MG63 (cell line): ENCODE measurements around the gene BOLA3. TPM values are rescaled to one million over a fixed set of nuclear protein-coding genes. Genes with fewer than 3 reads are reported as not detected.

Experiments
- DNase-seq: peaks from one replicate; pipeline ENCODE4 v3.0.0-alpha.2; 2020
- H3K27me3 ChIP-seq: fragments of 250-450 bp; sonication (Bioruptor Pico); 2 replicates; pipeline ENCODE4 v1.5.1; 2020; ENCODE audit warnings: mild to moderate bottlenecking, moderate library complexity
- H3K36me3 ChIP-seq: fragments of 250-450 bp; sonication (Bioruptor Pico); 2 replicates; pipeline ENCODE4 v1.5.1; 2020; ENCODE audit warnings: mild to moderate bottlenecking, moderate library complexity
- H3K4me3 ChIP-seq: fragments of 250-450 bp; sonication (Bioruptor Pico); 2 replicates; pipeline ENCODE4 v1.5.1; 2020; ENCODE audit warnings: mild to moderate bottlenecking, moderate library complexity
- H3K9me3 ChIP-seq: fragments of 250-450 bp; sonication (Bioruptor Pico); 2 replicates; pipeline ENCODE4 v1.5.1; 2020; ENCODE audit warnings: mild to moderate bottlenecking, moderate library complexity
- total RNA-seq: library from RNA; depleted of rRNA; stranded (reverse); fragments of >200 nt; shearing (Covaris generic); gene quantifications from 2 replicates; pipeline ENCODE4 v1.2.3, GENCODE V29; 2014; ENCODE audit warnings: low replicate concordance

BOLA3 gene
- total RNA-seq, 1 experiment from 2014 or later: 206 TPM

DNA sequence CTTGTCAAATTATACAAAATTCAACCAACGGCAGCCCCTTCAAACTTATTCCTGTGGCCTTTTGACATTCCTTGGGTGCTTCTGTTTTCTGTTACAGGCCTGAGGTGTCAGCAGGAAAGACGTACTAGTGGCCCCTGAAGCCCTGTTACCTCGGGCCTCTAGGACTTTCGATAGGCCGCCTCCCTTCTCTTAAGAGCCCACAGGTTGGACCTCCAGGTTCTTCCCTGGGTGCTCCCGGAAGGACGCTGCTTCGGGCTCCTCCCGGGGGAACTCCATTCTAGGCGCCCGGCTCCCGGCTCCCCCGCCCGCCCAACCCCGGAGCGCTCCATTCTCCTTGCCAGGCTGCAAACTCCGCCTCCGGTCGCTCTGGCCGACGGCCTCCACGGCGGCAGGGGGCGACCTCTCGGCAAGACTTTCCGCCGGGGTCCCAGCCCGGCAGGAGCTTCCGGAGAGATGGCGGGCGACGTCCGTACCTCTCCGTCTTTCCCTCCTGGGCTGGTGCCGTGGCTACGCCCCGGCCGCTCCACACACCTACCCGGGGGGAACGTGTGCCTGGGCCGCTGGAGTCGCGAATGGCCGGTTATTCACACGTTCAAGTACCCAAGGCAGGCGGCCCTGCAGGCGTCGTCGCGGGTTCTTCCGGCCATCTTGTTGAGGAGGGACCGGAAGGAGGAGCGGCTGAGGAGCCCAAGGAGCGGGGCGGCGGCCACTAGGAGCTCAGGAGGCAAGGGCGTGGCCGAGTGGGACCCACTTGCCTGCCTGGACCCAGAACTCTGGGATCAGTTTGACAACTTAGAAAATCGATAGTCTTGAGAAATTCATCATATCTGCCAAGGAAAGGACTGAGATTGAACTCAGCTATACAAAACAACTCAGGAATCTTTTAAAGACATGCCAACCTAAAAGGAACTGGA lies 27.5 kb downstream of the BOLA3 start:
- DNase-seq: peak; percentile 90
- Histone ChIP-seq H3K4me3 (peak overlapping the region; percentile 98), H3K36me3 (no peaks in the 10 kb centered on the region), H3K9me3 (peaks cover 7% of the 10 kb centered on the region), H3K27me3 (no peaks in the 10 kb centered on the region)

DNA sequence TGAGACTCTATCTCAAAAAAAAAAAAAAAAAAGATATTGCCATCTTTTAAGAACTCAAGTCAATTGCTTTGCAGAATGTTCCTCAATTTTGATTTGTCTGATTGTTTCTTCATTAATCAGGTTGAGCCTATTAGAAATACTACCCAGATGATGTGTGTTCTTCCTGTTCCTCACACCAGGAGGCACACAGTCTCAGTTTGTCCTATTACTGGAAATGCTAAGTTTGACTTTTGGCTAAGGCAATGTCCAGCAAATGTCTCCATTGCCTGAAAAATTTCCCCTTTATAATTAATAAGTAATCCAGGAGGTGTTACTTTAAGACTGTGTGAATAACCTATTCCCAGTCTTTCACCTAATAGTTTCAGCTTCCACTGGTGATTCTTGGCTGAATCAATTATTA lies 28.4 kb downstream of the BOLA3 start:
- no peaks in the 10 kb centered on the region for H3K36me3 ChIP-seq
- H3K9me3 ChIP-seq: peaks cover 7% of the 10 kb centered on the region
- no peaks in the 10 kb centered on the region for H3K27me3 ChIP-seq
- H3K4me3 ChIP-seq: peak overlapping the region; percentile 98
- DNase-seq: no peak

DNA sequence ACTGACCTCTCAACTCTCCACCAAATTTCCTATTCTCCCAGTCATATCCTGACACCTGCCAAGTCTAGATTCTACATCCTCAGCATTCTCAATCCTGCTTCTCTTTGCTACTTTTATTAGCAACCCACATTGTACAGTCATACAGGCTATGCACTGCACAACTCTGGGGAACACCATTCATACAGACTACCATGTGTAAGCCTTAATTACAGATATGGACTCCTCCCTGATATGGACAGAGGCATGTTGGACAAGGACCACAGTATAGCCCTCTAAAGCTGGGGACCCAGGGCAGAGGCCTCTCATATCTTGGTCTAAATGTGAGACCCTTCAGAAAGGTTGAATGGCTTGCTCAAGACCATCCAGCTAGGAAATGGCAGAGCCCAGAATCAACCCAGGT lies 36.3 kb downstream of the BOLA3 start:
- no peak overlapping the region for H3K4me3 ChIP-seq
- H3K36me3 ChIP-seq: no peaks in the 10 kb centered on the region; the same call in none of the 2 replicates
- DNase-seq: no peak
- no peaks in the 10 kb centered on the region for H3K9me3 ChIP-seq
- no peaks in the 10 kb centered on the region for H3K27me3 ChIP-seq

DNA sequence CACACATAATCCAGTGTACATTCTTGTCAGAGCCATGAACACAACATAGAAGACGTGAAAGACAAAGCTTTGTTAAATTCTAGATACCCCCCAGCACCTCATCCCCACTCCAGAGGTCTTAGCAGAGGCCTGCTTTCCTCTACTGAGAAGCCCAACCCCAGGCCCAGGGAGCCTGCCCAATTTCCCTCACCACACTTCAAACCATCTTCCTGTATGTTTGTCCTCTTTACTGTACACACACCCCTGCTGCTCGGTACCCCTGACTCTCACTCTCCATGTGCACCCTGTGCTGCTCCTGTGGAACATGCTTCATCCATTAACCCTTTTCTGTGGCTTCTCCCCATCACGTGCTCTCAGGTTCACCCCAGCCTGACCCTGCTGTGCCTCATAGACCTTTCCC lies 37.2 kb downstream of the BOLA3 start:
- H3K4me3 ChIP-seq: no peak overlapping the region

DNA sequence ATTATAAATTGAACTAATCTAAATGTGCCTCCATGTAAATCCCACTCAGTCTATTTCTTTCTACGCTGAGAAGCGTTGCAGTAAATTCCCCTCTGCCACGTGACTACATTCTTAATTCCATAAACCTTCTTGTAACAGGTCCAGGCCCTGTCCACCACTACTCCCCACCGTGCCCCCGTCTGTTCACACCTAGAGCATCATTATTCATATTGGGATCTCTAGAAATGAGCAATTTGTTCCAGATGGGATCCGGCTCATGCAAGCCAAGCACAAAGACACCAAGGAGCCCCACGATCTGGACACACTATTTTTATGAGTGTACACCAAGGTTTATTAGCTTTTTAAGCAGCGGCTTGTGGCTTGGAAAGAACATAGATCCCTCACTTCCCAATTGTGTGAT lies 38.2 kb downstream of the BOLA3 start:
- no peaks in the 10 kb centered on the region; the same call in none of the 2 replicates for H3K36me3 ChIP-seq
- DNase-seq: no peak
- no peaks in the 10 kb centered on the region for H3K9me3 ChIP-seq
- no peaks in the 10 kb centered on the region for H3K27me3 ChIP-seq
- H3K4me3 ChIP-seq: no peak overlapping the region

More for the DNA sequence above, 37.2 kb downstream of the BOLA3 start:
- Histone ChIP-seq H3K9me3 (no peaks in the 10 kb centered on the region), H3K27me3 (no peaks in the 10 kb centered on the region), H3K36me3 (no peaks in the 10 kb centered on the region; the same call in none of the 2 replicates)
- DNase-seq: no peak

DNA sequence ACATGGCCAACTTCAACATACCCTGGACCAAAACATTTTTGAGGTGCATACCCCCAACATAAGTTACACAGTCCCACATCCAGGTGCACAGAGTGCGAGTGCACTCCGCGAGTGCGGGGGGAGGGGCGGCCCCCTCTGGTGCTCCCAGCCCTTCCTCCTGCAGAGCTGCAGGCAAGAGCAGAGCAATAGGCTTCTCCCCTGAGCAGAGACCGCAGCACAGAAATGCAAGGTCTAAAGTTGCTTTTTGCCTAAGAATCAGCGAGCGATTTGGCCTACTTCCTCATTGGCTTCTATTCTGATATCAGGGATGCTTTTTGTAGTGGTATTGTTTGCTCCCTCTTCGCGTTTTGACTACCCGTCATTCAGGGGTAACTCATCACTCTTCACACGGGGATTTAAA lies 40.6 kb downstream of the BOLA3 start:
- DNase-seq: no peak
- no peaks in the 10 kb centered on the region for H3K27me3 ChIP-seq
- H3K36me3 ChIP-seq: no peaks in the 10 kb centered on the region; the same call in none of the 2 replicates
- no peaks in the 10 kb centered on the region for H3K9me3 ChIP-seq
- no peak overlapping the region for H3K4me3 ChIP-seq

DNA sequence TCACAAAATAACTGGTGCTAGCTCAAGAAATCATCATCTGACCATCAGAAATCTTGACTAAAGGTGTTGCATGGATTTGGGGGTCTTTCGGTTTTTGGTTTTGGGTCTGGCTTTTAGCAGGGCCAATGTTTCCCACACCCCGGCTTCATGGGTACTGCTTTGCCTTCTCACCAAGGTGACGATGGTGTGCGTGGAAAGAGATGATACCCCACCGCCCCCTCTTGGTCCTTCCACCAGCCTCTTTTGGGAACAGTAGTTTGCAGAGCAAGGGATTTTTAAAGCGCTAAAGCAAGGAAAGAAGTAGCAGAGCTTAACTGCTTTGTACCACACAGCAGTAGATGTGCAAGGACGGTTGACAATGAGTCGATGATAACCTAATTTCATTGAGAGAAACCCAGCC lies 42.3 kb downstream of the BOLA3 start:
- Histone ChIP-seq H3K9me3 (no peaks in the 10 kb centered on the region), H3K27me3 (no peaks in the 10 kb centered on the region), H3K4me3 (no peak overlapping the region), H3K36me3 (peaks cover 4% of the 10 kb centered on the region)
- no peak for DNase-seq

DNA sequence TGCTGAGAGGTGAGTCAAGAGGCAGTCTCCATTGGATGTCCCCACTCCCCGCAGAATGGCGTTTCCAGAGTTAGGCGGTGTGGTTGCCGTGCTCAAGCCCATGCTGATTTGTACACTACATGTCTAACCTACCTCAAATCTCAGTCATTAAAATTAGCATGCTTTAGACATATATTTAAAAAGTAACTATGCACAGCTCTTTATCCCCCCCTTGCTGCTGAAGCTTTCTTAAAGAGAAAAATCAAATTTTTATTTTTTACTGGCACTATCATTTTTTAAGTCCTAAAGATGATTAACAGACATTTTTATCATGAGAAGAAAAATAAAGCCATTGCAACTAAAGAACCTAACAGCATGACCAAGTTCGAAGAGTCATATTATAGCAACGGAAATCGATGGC lies 42.9 kb downstream of the BOLA3 start:
- Histone ChIP-seq H3K36me3 (peaks cover 7% of the 10 kb centered on the region), H3K9me3 (no peaks in the 10 kb centered on the region), H3K4me3 (no peak overlapping the region), H3K27me3 (no peaks in the 10 kb centered on the region)
- DNase-seq: no peak

DNA sequence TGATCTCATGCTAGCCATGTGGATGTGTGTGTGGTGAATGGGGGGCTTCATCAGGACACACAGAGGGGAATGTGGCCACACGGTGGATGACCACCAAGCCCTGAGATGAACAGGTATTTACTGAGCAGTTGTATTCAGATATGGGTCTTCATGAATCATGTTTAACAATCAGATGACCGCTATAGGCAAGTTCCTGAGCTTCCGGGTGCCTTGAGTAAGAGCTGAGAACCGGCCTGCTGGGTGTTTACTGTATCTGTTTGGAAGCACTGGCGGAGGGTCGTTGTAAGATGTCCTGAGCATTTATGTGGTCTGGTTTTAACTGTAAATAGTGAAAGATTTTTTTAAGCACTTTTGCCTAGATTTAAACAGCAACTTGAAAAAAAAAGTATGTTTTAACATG lies 43.9 kb downstream of the BOLA3 start:
- Histone ChIP-seq H3K4me3 (no peak overlapping the region), H3K9me3 (no peaks in the 10 kb centered on the region), H3K36me3 (peaks cover 7% of the 10 kb centered on the region), H3K27me3 (no peaks in the 10 kb centered on the region)
- DNase-seq: no peak

DNA sequence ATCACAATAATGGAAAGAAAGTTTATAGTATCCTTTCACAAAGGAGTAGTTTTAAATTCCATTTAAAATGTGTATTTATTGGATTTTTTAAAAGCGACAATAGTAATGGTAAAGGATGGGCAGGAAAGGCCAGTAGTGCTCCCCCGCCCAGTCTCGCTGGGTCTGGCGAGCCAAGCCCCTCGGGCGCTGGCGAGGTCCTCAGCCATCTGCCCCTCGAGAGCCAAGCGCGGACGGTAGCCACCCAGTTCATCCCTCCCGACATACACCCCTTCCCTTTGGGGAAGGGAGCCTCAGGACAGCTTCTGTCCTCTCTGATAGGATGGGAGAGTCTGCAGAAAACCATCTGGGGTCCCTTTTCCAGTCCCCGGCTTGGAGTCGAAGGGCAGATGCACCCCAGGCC lies 45.2 kb downstream of the BOLA3 start:
- Histone ChIP-seq H3K27me3 (no peaks in the 10 kb centered on the region), H3K36me3 (peaks cover 7% of the 10 kb centered on the region), H3K9me3 (no peaks in the 10 kb centered on the region), H3K4me3 (no peak overlapping the region)
- DNase-seq: no peak

DNA sequence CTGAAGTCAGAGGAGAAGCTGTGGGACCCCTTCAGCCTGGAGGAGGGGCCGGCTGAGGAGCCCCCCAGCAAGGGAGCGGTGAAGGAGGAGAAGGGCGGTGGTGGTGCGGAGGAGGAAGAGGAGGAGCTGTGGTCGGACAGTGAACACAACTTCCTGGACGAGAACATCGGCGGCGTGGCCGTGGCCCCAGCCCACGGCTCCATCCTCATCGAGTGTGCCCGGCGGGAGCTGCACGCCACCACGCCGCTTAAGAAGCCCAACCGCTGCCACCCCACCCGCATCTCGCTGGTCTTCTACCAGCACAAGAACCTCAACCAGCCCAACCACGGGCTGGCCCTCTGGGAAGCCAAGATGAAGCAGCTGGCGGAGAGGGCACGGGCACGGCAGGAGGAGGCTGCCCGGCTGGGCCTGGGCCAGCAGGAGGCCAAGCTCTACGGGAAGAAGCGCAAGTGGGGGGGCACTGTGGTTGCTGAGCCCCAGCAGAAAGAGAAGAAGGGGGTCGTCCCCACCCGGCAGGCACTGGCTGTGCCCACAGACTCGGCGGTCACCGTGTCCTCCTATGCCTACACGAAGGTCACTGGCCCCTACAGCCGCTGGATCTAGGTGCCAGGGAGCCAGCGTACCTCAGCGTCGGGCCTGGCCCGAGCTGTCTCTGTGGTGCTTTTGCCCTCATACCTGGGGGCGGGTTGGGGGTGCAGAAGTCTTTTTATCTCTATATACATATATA lies 46.0 kb downstream of the BOLA3 start:
- Histone ChIP-seq H3K9me3 (no peaks in the 10 kb centered on the region), H3K36me3 (peaks cover 7% of the 10 kb centered on the region), H3K4me3 (no peak overlapping the region), H3K27me3 (no peaks in the 10 kb centered on the region)
- no peak for DNase-seq

DNA sequence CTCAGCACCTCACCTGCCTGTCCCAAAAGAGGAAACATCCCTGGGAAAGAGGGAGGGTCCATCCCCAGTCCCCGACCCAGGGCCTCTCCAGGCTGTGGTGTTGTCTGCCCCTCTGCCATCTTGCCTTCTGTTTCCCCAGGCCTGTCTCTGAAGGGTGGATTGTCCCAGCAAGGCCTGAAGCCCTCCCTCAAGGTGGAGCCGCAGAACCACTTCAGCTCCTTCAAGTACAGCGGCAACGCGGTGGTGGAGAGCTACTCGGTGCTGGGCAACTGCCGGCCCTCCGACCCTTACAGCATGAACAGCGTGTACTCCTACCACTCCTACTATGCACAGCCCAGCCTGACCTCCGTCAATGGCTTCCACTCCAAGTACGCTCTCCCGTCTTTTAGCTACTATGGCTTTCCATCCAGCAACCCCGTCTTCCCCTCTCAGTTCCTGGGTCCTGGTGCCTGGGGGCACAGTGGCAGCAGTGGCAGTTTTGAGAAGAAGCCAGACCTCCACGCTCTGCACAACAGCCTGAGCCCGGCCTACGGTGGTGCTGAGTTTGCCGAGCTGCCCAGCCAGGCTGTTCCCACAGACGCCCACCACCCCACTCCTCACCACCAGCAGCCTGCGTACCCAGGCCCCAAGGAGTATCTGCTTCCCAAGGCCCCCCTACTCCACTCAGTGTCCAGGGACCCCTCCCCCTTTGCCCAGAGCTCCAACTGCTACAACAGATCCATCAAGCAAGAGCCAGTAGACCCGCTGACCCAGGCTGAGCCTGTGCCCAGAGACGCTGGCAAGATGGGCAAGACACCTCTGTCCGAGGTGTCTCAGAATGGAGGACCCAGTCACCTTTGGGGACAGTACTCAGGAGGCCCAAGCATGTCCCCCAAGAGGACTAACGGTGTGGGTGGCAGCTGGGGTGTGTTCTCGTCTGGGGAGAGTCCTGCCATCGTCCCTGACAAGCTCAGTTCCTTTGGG lies 47.2 kb downstream of the BOLA3 start:
- Histone ChIP-seq H3K9me3 (no peaks in the 10 kb centered on the region), H3K4me3 (no peak overlapping the region), H3K27me3 (no peaks in the 10 kb centered on the region), H3K36me3 (peaks cover 7% of the 10 kb centered on the region)
- no peak for DNase-seq

DNA sequence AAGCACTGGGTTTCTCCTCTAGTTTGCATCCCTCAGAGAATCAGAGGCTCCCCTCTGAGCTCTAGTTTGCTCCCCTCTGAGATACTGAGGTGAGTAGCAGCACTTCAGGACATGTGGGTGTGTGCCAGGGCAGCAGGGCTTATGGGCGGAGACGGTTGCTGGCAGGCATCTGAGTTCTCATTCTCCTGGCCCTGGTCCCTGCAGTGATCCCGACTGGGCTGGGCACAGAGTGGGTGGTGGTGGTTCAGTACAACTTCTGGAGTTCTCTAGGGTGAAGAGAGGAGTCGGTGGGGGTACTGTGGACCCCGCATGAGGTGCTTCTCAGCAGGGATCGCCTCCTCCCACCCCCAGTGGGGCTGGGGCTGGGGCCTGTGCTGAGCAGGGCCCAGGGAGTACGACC lies 47.9 kb downstream of the BOLA3 start:
- no peaks in the 10 kb centered on the region for H3K9me3 ChIP-seq
- peak; percentile 59 for DNase-seq
- H3K27me3 ChIP-seq: no peaks in the 10 kb centered on the region
- peaks cover 7% of the 10 kb centered on the region for H3K36me3 ChIP-seq
- no peak overlapping the region for H3K4me3 ChIP-seq

DNA sequence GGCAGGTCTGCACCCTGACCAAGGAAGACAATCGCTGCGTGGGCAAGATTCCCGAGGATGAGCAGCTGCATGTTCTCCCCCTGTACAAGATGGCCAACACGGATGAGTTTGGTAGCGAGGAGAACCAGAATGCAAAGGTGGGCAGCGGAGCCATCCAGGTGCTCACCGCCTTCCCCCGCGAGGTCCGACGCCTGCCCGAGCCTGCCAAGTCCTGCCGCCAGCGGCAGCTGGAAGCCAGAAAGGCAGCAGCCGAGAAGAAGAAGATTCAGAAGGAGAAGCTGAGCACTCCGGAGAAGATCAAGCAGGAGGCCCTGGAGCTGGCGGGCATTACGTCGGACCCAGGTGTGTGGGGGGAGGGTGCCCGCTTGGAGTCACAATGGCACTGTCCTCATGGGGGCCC lies 48.4 kb downstream of the BOLA3 start:
- H3K36me3 ChIP-seq: peaks cover 7% of the 10 kb centered on the region
- no peaks in the 10 kb centered on the region for H3K27me3 ChIP-seq
- DNase-seq: no peak
- H3K9me3 ChIP-seq: no peaks in the 10 kb centered on the region
- no peak overlapping the region for H3K4me3 ChIP-seq

DNA sequence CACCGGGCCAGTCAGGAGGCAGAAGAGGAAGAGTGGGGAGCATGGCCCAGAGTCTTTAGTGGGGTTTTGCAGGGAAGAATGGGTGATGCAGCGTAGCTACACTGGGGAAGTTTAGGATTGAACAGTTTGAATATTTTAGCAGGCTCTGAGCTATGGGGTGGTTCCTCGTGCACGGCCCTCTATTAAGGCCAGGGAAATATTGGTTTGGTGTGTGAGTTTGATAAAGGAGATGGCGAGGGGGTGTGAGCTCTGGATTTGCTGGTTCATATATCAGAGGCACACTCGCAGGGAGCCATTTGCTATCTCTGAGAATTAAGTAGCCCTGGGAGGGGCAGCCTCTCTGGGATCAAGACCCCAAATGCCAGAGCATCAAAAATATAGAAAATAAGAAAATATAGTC lies 50.1 kb downstream of the BOLA3 start:
- DNase-seq: no peak
- Histone ChIP-seq H3K4me3 (no peak overlapping the region), H3K9me3 (no peaks in the 10 kb centered on the region), H3K27me3 (no peaks in the 10 kb centered on the region), H3K36me3 (peaks cover 13% of the 10 kb centered on the region)

DNA sequence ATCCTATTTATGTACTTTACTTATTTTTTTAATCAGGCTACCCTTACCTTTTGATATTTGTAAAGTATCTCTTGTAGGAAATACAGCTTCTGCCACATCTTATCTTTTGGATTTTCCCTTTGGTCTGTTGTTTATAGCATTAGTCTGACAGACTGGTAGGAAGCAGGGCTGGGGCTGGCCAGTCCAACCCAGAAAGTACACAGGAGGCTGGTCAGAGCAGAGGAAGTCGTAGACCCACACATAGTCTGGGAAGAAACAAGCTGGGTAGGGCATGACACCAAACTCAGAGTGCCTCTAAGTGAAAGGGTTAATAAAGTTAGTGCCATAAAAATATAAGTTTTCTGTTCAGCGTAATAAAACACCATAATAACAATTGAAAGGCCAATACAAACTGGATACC lies 51.7 kb downstream of the BOLA3 start:
- H3K36me3 ChIP-seq: peaks cover 19% of the 10 kb centered on the region
- no peaks in the 10 kb centered on the region for H3K27me3 ChIP-seq
- no peaks in the 10 kb centered on the region for H3K9me3 ChIP-seq
- no peak for DNase-seq
- H3K4me3 ChIP-seq: no peak overlapping the region

DNA sequence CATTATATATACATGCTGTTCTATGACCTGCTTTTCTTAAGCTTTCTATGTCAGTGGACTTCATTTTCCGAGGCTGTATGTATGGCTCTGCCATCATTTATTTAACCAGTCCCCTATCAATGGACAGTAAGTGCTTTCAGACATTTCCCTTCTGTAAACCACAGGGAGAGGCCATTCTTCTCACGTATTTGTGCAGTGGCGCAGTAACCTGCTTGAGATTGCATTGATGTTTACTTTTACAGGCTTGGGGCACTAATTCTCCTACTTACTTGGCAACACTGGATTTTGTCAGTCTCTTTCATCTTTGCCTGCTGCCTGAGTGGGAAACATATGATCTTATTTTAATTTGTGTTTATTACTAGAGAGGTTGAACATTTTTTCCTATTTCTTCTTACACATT lies 52.1 kb downstream of the BOLA3 start:
- no peak overlapping the region for H3K4me3 ChIP-seq
- H3K27me3 ChIP-seq: no peaks in the 10 kb centered on the region
- H3K36me3 ChIP-seq: peaks cover 20% of the 10 kb centered on the region
- no peak for DNase-seq
- no peaks in the 10 kb centered on the region for H3K9me3 ChIP-seq
